ENCODE data around the gene B3GNT3.

Gene B3GNT3

DNA sequence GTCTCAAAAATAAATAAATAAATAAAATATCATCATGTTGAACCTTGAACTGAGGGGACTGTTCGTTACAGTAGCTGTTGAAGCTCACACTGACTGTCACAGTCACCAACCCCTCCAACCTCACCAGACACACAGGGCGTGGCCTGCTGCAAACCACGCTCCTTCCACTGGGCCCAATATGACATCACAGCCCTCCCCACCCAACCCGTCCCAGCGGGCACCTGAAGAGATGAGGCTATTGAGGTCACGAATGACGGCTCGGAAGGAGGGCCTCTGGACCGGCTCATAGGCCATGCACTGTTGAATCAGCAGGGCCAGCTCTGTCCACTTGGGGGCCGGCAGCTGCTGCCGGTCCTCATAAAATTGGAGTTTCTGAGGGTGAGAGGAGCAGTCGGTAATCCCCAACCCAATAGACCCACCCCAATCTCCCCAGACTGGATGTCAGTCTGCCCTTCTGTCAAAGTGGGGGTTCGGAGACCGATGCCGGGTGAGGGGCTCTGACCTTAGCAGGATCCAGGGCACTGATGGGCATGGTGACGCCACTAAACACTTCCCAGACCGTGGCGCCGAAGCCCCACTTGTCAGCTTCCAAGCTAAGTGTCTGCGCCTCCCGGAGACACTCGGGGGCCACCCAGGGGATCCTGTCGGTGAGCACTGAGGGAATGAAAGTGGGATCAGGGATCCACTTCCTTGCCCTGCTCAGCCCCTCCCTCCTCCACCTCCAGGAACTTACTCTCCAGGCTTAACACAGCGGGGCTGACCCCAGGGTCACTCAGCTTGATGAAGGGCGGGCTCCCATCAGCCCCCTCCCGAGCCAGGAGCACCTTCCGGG, 39.6 kb downstream of the B3GNT3 start:
- no peak for DNase-seq (ENCODE audit: low read depth)
- no peak overlapping the region for H3K4me3 ChIP-seq (ENCODE audit: low read depth, low read length)
- TF ChIP-seq, protein P1, sequence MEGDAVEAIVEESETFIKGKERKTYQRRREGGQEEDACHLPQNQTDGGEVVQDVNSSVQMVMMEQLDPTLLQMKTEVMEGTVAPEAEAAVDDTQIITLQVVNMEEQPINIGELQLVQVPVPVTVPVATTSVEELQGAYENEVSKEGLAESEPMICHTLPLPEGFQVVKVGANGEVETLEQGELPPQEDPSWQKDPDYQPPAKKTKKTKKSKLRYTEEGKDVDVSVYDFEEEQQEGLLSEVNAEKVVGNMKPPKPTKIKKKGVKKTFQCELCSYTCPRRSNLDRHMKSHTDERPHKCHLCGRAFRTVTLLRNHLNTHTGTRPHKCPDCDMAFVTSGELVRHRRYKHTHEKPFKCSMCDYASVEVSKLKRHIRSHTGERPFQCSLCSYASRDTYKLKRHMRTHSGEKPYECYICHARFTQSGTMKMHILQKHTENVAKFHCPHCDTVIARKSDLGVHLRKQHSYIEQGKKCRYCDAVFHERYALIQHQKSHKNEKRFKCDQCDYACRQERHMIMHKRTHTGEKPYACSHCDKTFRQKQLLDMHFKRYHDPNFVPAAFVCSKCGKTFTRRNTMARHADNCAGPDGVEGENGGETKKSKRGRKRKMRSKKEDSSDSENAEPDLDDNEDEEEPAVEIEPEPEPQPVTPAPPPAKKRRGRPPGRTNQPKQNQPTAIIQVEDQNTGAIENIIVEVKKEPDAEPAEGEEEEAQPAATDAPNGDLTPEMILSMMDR (IDR thresholded peaks at IDR 0.05; ENCODE audit: low read depth, low read length) = no peak
- TF ChIP-seq MYC (IDR thresholded peaks at IDR 0.05; ENCODE audit: low read depth, low read length) (no peak), POLR2A (IDR thresholded peaks at IDR 0.05; ENCODE audit: extremely low read depth, insufficient read length) (no peak)
- TF ChIP-seq, protein P2, sequence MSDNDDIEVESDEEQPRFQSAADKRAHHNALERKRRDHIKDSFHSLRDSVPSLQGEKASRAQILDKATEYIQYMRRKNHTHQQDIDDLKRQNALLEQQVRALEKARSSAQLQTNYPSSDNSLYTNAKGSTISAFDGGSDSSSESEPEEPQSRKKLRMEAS (IDR thresholded peaks at IDR 0.05; ENCODE audit: low read depth, low read length) = no peak

DNA sequence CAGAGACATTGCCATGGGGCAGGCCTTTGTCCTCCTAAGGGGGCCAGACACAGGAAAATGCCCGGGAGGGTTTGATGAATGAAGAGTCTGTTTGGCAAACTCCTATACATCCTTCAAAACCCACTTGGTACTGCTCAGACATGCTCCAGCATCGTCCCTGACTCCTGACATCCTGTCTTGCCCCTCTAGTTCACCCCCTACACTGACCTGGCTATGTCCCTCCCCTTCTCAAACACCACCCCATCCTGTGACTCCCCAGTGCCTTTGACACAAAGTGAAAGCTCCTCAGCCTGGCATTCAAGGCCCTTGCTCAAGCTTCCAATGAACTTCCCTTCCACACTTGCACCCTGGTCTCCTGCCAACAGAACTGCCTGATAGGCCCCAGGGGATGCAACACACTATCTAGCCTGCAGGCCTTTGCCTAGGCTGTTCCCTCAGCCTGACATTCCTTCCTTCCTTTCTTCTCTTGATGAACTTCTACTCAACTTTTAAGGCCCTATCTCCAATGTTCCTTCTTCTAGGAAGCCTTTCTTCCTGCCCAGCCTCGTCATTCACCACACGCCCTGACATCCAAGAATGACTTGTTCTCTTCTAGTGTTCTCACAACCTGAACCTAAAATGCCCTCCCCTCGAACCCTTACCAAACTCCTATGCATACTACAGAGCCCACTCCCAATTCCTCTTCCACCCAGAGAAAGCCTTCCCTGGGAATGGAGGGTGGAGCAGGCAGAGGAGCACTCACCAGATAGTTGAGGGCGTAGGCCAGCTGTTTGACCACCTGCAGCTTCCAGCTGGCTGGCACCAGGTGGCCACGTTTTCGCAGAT, 40.5 kb downstream of the B3GNT3 start:
- TF ChIP-seq POLR2A (IDR thresholded peaks at IDR 0.05; ENCODE audit: extremely low read depth, insufficient read length) (no peak), MYC (IDR thresholded peaks at IDR 0.05; ENCODE audit: low read depth, low read length) (no peak)
- TF ChIP-seq, protein P1 (IDR thresholded peaks at IDR 0.05; ENCODE audit: low read depth, low read length) = no peak
- TF ChIP-seq, protein P2 (IDR thresholded peaks at IDR 0.05; ENCODE audit: low read depth, low read length) = no peak
- H3K4me3 ChIP-seq (ENCODE audit: low read depth, low read length) = no peak overlapping the region
- DNase-seq (ENCODE audit: low read depth) = peak; percentile 32

DNA sequence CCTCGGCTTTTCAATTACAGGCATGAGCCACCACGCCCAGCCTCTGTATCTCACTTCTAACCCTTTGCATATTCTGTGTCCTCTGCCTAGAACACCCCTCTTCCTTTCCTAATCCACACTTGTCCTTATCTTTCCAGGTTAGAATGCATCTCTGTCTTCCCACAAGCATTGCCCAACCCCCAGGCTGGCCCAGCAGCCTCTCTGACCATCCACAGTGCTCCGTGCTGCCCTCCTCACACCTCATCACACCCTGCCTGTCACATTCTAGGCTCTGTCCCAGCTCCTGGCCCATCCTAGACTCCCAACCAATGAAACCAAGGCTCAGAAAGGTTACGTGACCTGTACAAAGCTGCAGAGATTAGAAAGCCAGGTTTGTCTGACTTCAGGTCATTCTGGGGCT, 41.6 kb downstream of the B3GNT3 start:
- no peak for DNase-seq (ENCODE audit: low read depth)
- TF ChIP-seq, protein P2 (IDR thresholded peaks at IDR 0.05; ENCODE audit: low read depth, low read length) = no peak
- TF ChIP-seq MYC (IDR thresholded peaks at IDR 0.05; ENCODE audit: low read depth, low read length) = no peak
- TF ChIP-seq, protein P1 (IDR thresholded peaks at IDR 0.05; ENCODE audit: low read depth, low read length) = no peak
- TF ChIP-seq POLR2A (IDR thresholded peaks at IDR 0.05; ENCODE audit: extremely low read depth, insufficient read length) = no peak

DNA sequence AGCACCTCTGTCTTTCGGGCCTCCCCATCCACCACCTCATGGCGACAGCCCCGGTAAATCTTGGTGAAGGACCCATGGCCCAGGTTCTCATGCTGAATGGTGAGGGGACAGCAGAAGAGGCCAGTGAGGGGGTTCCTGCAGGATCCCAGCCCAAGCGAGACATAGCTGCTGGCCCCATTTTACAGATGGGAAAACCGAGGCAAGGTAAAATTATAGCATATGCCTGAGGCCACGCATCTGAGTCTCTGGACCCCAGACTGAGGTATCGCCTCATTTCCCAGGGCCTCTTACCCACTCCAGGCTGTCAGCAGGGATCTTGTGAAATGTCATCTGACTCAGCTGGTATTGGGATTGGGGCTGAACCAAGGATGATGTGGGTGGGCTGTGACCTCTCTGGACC, 43.0 kb downstream of the B3GNT3 start:
- TF ChIP-seq, protein P2 (IDR thresholded peaks at IDR 0.05; ENCODE audit: low read depth, low read length) = no peak
- TF ChIP-seq MYC (IDR thresholded peaks at IDR 0.05; ENCODE audit: low read depth, low read length) (no peak), POLR2A (IDR thresholded peaks at IDR 0.05; ENCODE audit: extremely low read depth, insufficient read length) (no peak)
- TF ChIP-seq, protein P1 (IDR thresholded peaks at IDR 0.05; ENCODE audit: low read depth, low read length) = no peak
- H3K4me3 ChIP-seq (ENCODE audit: low read depth, low read length) = no peak overlapping the region
- DNase-seq (ENCODE audit: low read depth) = no peak

More for the DNA sequence above, 41.6 kb downstream of the B3GNT3 start:
- no peak overlapping the region for H3K4me3 ChIP-seq (ENCODE audit: low read depth, low read length)

DNA sequence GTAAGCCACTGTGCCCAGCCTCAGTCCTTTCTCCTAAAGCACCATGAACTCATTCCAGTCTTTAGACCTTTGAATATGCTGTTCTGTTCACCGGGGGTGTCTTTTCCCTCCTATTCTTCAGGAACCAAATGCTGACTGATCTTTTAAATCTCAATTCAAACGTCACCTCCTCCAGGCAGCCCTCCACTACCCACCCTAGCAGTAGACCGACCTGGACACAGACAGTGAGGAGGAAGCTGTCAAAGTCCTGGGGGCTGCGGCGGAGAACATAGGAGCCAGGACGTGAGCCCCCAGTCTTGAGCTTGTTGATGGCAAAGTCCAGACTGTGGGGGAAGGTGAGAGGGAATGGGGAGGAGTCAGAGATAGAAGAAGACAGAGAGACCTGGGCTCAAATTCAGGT, 45.1 kb downstream of the B3GNT3 start:
- TF ChIP-seq, protein P2 (IDR thresholded peaks at IDR 0.05; ENCODE audit: low read depth, low read length) = no peak
- TF ChIP-seq, protein P1 (IDR thresholded peaks at IDR 0.05; ENCODE audit: low read depth, low read length) = no peak
- TF ChIP-seq POLR2A (IDR thresholded peaks at IDR 0.05; ENCODE audit: extremely low read depth, insufficient read length) = no peak
- no peak for TF ChIP-seq MYC (IDR thresholded peaks at IDR 0.05; ENCODE audit: low read depth, low read length)
- DNase-seq (ENCODE audit: low read depth) = no peak
- no peak overlapping the region for H3K4me3 ChIP-seq (ENCODE audit: low read depth, low read length)

Data from NB4 (cell line).